HG03103 (cell line): ENCODE results near the gene PIAS1.
"Not testable (repeated sequence)": the region's sequence is repeated elsewhere in the genome, so short reads cannot be mapped to it uniquely, and the experiment has no call there.

Source experiments
- ATAC-seq: cut with Tn5 transposase; IDR thresholded peaks from one replicate; pipeline ENCODE4 v1.9.1; 2021; ENCODE audit warnings: low read depth; ENCODE audit not compliant: unreplicated experiment

The PIAS1 gene

GRCh38 chr15:68229386-68230156 is 175.5 kb downstream of the PIAS1 start, which contains the start of gene CLN6:
Gene CLN6, minus strand, starts transcription at chr15:68229728. Its CDS starts 144 bp downstream, at chr15:68229584.
- ATAC-seq: peak; percentile 58

GRCh38 chr15:68230157-68231100 is 176.3 kb downstream of the PIAS1 start:
- ATAC-seq: no peak

- ATAC-seq: no peak
Observed at GRCh38 chr15:68231102-68231818, 177.1 kb downstream of the PIAS1 start.

- ATAC-seq: no peak
Observed at GRCh38 chr15:68232449-68232848, 178.3 kb downstream of the PIAS1 start.

GRCh38 chr15:68232937-68233336 is 178.8 kb downstream of the PIAS1 start:
- no peak for ATAC-seq

- no peak for ATAC-seq
Observed at GRCh38 chr15:68234060-68234459, 179.9 kb downstream of the PIAS1 start.

- not testable (repeated sequence) for ATAC-seq
Observed at GRCh38 chr15:68234520-68234919, 180.4 kb downstream of the PIAS1 start.

- no peak for ATAC-seq
Observed at GRCh38 chr15:68235022-68235421, 180.9 kb downstream of the PIAS1 start.

GRCh38 chr15:68239025-68239424 is 184.9 kb downstream of the PIAS1 start:
- no peak for ATAC-seq

- no peak for ATAC-seq
Observed at GRCh38 chr15:68241088-68241935, 187.2 kb downstream of the PIAS1 start.
